Esophagus muscularis mucosa (tissue), 4 donors: ENCODE data around the gene MAP6. TPM values are rescaled to one million over a fixed set of nuclear protein-coding genes. Genes with fewer than 3 reads are reported as not detected.
A peak's percentile ranks its signal among the peaks of the same experiment; 100 is the strongest.

ENCODE experiments used
- DNase-seq: peaks from one replicate; pipeline ENCODE4 v3.0.0-alpha.2; 2017; ENCODE audit errors: extremely low spot score
- H3K27ac ChIP-seq, 4 donors: fragments of 200-600 bp; sonication (generic); replicated peaks in 1 of 4; 1 replicate in 3 of 4; 2 replicates in 1 of 4; pipeline ENCODE4 v1.5.1; 2016 to 2019; ENCODE audit warnings: mild to moderate bottlenecking in 1 of 4
- H3K27me3 ChIP-seq, 4 donors: fragments of 200-600 bp; sonication (generic); one replicate each; pipeline versions ENCODE4 v1.5.1 to v1.6.0; 2016 to 2019
- H3K36me3 ChIP-seq, 4 donors: fragments of 200-600 bp; sonication (generic); one replicate each; pipeline ENCODE4 v1.5.1; 2016 to 2019
- H3K4me1 ChIP-seq, 4 donors: fragments of 200-600 bp; sonication (generic); one replicate each; pipeline ENCODE4 v1.5.1; 2016 to 2019
- H3K4me3 ChIP-seq, 4 donors: fragments of 200-600 bp; sonication (generic); 1 replicate in 2 of 4; 2 replicates in 2 of 4; pipeline ENCODE4 v1.5.1; 2016 to 2019; ENCODE audit warnings: mild to moderate bottlenecking in 4 of 4, moderate library complexity in 1 of 4
- H3K9me3 ChIP-seq, 4 donors: fragments of 200-600 bp; sonication (generic); 1 replicate in 3 of 4; 2 replicates in 1 of 4; pipeline ENCODE4 v1.5.1; 2016 to 2019
- CTCF ChIP-seq, 3 experiments: fragments of 200-600 bp in 2 of 3; fragments of 450-650 bp in 1 of 3; sonication (generic) in 2 of 3; IDR thresholded peaks; one replicate each; pipeline ENCODE4 v1.5.1; 2017 to 2019; ENCODE audit warnings: antibody characterized with exemption in 3 of 3, mild to moderate bottlenecking in 2 of 3, moderate library complexity in 1 of 3
- EP300 ChIP-seq: sonication (generic); formaldehyde crosslinking; IDR thresholded peaks from one replicate; pipeline ENCODE4 v1.6.1; 2017; ENCODE audit warnings: antibody characterized with exemption
- POLR2A ChIP-seq: fragments of 450-650 bp; IDR thresholded peaks from one replicate; pipeline ENCODE4 v1.6.1; 2017; ENCODE audit warnings: antibody characterized with exemption, moderate library complexity, mild to moderate bottlenecking, low read depth
- POLR2AphosphoS5 ChIP-seq, 2 donors: sonication (generic); formaldehyde crosslinking; IDR thresholded peaks; one replicate each; pipeline ENCODE4 v1.6.1; 2017; ENCODE audit warnings: antibody characterized with exemption in 2 of 2
- WGBS: methylation state at CpG from one replicate; pipeline ENCODE4 v1.1.5; 2018; 5-methylcytosine and 5-hydroxymethylcytosine counted together
- intact Hi-C: fragments of 100-400 bp; cut with DNase I; formaldehyde crosslinking; loops from one replicate; pipeline ENCODE4 v1.15.1; 2023
- total RNA-seq, 4 donors: library from RNA; depleted of rRNA; stranded (reverse); fragments of >200 nt; gene quantifications; one replicate each; pipeline versions ENCODE4 v1.1.0 to v1.2.1, GENCODE V29; 2016

The MAP6 gene
- total RNA-seq, 4 donors from 2014 or later: 20.7 to 43.8 (median 30.5) TPM

GRCh38 chr11:75597636-75598035 lies 71.2 kb downstream of the MAP6 start:
- intact Hi-C loops: no loop called here
- Histone ChIP-seq H3K9me3 (no peaks in the 10 kb centered on the region), H3K27me3 (no peaks in the 10 kb centered on the region)

GRCh38 chr11:75596914-75597313 lies 71.9 kb downstream of the MAP6 start:
- TF ChIP-seq POLR2AphosphoS5 (IDR thresholded peaks at IDR 0.05): no peak
- no peaks in the 10 kb centered on the region for H3K27me3 ChIP-seq
- DNase-seq: no peak
- no peak overlapping the region for H3K27ac ChIP-seq
- H3K9me3 ChIP-seq: no peaks in the 10 kb centered on the region
- H3K36me3 ChIP-seq: no peaks in the 10 kb centered on the region
- intact Hi-C loops: no loop called here
- H3K4me1 ChIP-seq: peaks cover 0 to 31% (median 30%) of the 10 kb centered on the region in 4 donors
- WGBS: 75% methylated on average over 3 of the region's 4 CpGs
- H3K4me3 ChIP-seq: no peak overlapping the region

More at GRCh38 chr11:75597636-75598035, 71.2 kb downstream of the MAP6 start:
- WGBS: 78% methylated on average over 4 of the region's 4 CpGs
- H3K36me3 ChIP-seq: peaks cover 0 to 6% (median 0%) of the 10 kb centered on the region in 4 donors
- H3K4me3 ChIP-seq: no peak overlapping the region
- H3K27ac ChIP-seq: no peak overlapping the region
- TF ChIP-seq CTCF (IDR thresholded peaks at IDR 0.05) (peak in 2 of 3 experiments; percentile 10 to 26), EP300 (no peak)
- DNase-seq: no peak
- H3K4me1 ChIP-seq: peaks cover 0 to 31% (median 28%) of the 10 kb centered on the region in 4 donors

- TF ChIP-seq EP300 (no peak), CTCF (IDR thresholded peaks at IDR 0.05) (no peak), POLR2A (no peak), POLR2AphosphoS5 (IDR thresholded peaks at IDR 0.05) (no peak)
- Histone ChIP-seq H3K27ac (no peak overlapping the region), H3K27me3 (no peaks in the 10 kb centered on the region), H3K4me1 (peaks cover 0 to 31% (median 30%) of the 10 kb centered on the region in 4 donors), H3K4me3 (no peak overlapping the region), H3K9me3 (no peaks in the 10 kb centered on the region), H3K36me3 (no peaks in the 10 kb centered on the region)
- intact Hi-C loops: no loop called here
- no peak for DNase-seq
- WGBS: 94% methylated on average over 2 of the region's 2 CpGs
Measured at GRCh38 chr11:75595429-75595828, 73.4 kb downstream of the MAP6 start.

GRCh38 chr11:75594211-75594610 lies 74.6 kb downstream of the MAP6 start:
- Histone ChIP-seq H3K27me3 (no peaks in the 10 kb centered on the region), H3K9me3 (no peaks in the 10 kb centered on the region), H3K36me3 (no peaks in the 10 kb centered on the region), H3K4me3 (no peak overlapping the region), H3K27ac (peak overlapping the region in 2 of 4 donors; percentile 34 to 40), H3K4me1 (peaks cover 0 to 31% (median 30%) of the 10 kb centered on the region in 4 donors)
- no peak for TF ChIP-seq EP300
- no peak for DNase-seq
- WGBS: 45% methylated on average over 6 of the region's 6 CpGs
- intact Hi-C loops: no loop called here

DNA sequence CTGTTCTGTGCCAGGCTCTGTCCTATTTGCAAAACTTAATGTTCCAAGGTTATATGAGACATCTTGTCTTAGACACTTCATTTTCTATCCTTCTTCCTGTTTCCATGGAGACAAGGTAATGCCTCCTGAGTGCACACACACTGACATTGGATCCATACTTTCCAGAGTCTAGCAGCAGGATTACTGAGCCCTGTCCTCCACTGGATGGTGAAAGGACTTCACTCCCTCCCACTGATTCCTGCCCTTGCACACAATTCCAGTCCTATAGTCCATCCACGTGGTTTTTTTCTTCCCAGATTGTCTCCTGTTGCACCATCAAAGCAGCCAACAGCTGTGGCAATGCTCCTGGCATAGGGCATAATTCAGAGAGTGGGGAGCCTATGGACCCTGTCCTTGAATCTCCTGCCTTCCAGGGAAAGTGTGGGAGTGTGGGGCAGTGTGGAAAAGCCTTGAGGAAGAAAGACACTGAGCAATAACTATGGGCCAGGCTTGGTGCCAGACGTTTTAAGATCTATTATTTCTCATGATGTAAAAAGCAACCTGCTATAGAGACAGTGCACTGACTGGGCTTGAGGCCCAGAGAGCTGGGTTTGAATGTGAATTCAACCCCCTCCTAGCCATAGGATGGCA lies 75.4 kb downstream of the MAP6 start:
- Histone ChIP-seq H3K27ac (peak overlapping the region in 2 of 4 donors; percentile 34 to 40), H3K27me3 (no peaks in the 10 kb centered on the region), H3K4me3 (no peak overlapping the region), H3K4me1 (peaks cover 0 to 30% (median 30%) of the 10 kb centered on the region in 4 donors), H3K9me3 (no peaks in the 10 kb centered on the region), H3K36me3 (no peaks in the 10 kb centered on the region)
- WGBS: 49% methylated on average over 2 of the region's 2 CpGs
- TF ChIP-seq POLR2A (no peak), POLR2AphosphoS5 (IDR thresholded peaks at IDR 0.05) (no peak), CTCF (IDR thresholded peaks at IDR 0.05) (no peak), EP300 (no peak)
- DNase-seq: no peak
- intact Hi-C loops: no loop called here

- Histone ChIP-seq H3K9me3 (no peaks in the 10 kb centered on the region), H3K27me3 (no peaks in the 10 kb centered on the region), H3K4me3 (no peak overlapping the region), H3K36me3 (no peaks in the 10 kb centered on the region), H3K27ac (no peak overlapping the region), H3K4me1 (peaks cover 0 to 30% (median 26%) of the 10 kb centered on the region in 4 donors)
- TF ChIP-seq CTCF (IDR thresholded peaks at IDR 0.05) (no peak), EP300 (no peak), POLR2A (no peak), POLR2AphosphoS5 (IDR thresholded peaks at IDR 0.05) (no peak)
- 78% methylated on average over 2 of the region's 2 CpGs for WGBS
- intact Hi-C loops: no loop called here
- DNase-seq: no peak
Measured at GRCh38 chr11:75592715-75593114, 76.1 kb downstream of the MAP6 start.
